Neuronal stem cell (in vitro differentiated cells): ENCODE data around the gene FOXP1.

Experiments used
- DNase-seq: peaks from one replicate; pipeline ENCODE4 v3.0.0-alpha.2; 2013; ENCODE audit warnings: low spot score
- H2AFZ ChIP-seq: one replicate; pipeline ENCODE4 v1.6.1; 2013; ENCODE audit warnings: mild to moderate bottlenecking, low read length, inconsistent platforms
- H2AK5ac ChIP-seq: 2 replicates; pipeline ENCODE4 v1.6.1; 2013; ENCODE audit warnings: low read depth, mild to moderate bottlenecking, inconsistent platforms, low read length, moderate library complexity, mixed read lengths
- H2BK120ac ChIP-seq: 2 replicates; pipeline ENCODE4 v1.6.1; 2013; ENCODE audit warnings: low read depth, mild to moderate bottlenecking, inconsistent platforms, low read length, moderate library complexity, mixed read lengths
- H2BK12ac ChIP-seq: one replicate; pipeline ENCODE4 v1.6.1; 2013; ENCODE audit warnings: low read length, inconsistent platforms
- H2BK15ac ChIP-seq: 2 replicates; pipeline ENCODE4 v1.6.1; 2013; ENCODE audit warnings: mild to moderate bottlenecking, low read length, inconsistent platforms, mixed read lengths
- H2BK5ac ChIP-seq: one replicate; pipeline ENCODE4 v1.6.1; 2013; ENCODE audit warnings: inconsistent platforms, mild to moderate bottlenecking, low read length, moderate library complexity
- H3K14ac ChIP-seq: one replicate; pipeline ENCODE4 v1.6.1; 2013; ENCODE audit warnings: low read length, inconsistent platforms
- H3K18ac ChIP-seq: 2 replicates; pipeline ENCODE4 v1.6.1; 2013; ENCODE audit warnings: low read length, inconsistent platforms
- H3K23ac ChIP-seq: 2 replicates; pipeline ENCODE4 v1.6.1; 2013; ENCODE audit warnings: low read depth, mild to moderate bottlenecking, mixed read lengths, low read length, inconsistent platforms; ENCODE audit not compliant: poor library complexity
- H3K27ac ChIP-seq: replicated peaks from 3 replicates; pipeline ENCODE4 v1.5.1; 2013; ENCODE audit warnings: low read length, inconsistent platforms
- H3K27me3 ChIP-seq, 3 experiments: 2 replicates each; pipeline ENCODE4 v1.6.1; 2013; ENCODE audit warnings: low read length in 3 of 3, mild to moderate bottlenecking in 2 of 3, inconsistent platforms in 1 of 3, low read depth in 1 of 3, mixed read lengths in 1 of 3, moderate library complexity in 1 of 3; ENCODE audit not compliant: control insufficient read depth in 3 of 3, insufficient read depth in 3 of 3
- H3K36me3 ChIP-seq, 2 donors: replicated peaks in 1 of 2; 2 replicates each; pipeline ENCODE4 v1.6.1; 2013; ENCODE audit warnings: low read length in 2 of 2; ENCODE audit not compliant: control insufficient read depth in 2 of 2, insufficient read depth in 2 of 2
- H3K4ac ChIP-seq: 2 replicates; pipeline ENCODE4 v1.6.1; 2013; ENCODE audit warnings: inconsistent platforms, mild to moderate bottlenecking, low read length, moderate library complexity
- H3K4me1 ChIP-seq, 2 donors: 1 replicate in 1 of 2; 2 replicates in 1 of 2; pipeline ENCODE4 v1.6.1; 2013; ENCODE audit warnings: low read length in 2 of 2, low read depth in 1 of 2; ENCODE audit not compliant: control insufficient read depth in 2 of 2, insufficient read depth in 1 of 2
- H3K4me2 ChIP-seq: one replicate; pipeline ENCODE4 v1.6.1; 2013; ENCODE audit warnings: mild to moderate bottlenecking, low read length, inconsistent platforms; ENCODE audit not compliant: insufficient read depth, poor library complexity, severe bottlenecking
- H3K4me3 ChIP-seq, 2 donors: 2 replicates each; pipeline ENCODE4 v1.5.1; 2013; ENCODE audit warnings: low read length in 2 of 2, mild to moderate bottlenecking in 2 of 2, inconsistent platforms in 1 of 2, moderate library complexity in 1 of 2
- H3K79me1 ChIP-seq: one replicate; pipeline ENCODE4 v1.6.1; 2013; ENCODE audit warnings: low read depth, mild to moderate bottlenecking, inconsistent platforms, low read length, moderate library complexity
- H3K9ac ChIP-seq: one replicate; pipeline ENCODE4 v1.6.1; 2013; ENCODE audit warnings: mild to moderate bottlenecking, low read depth, low read length, inconsistent platforms; ENCODE audit not compliant: poor library complexity
- H3K9me3 ChIP-seq, 2 donors: replicated peaks in 1 of 2; 2 replicates each; pipeline versions ENCODE3 to v1.6.1; 2013; ENCODE audit warnings: low read length in 2 of 2, mild to moderate bottlenecking in 2 of 2, inconsistent platforms in 1 of 2, low read depth in 1 of 2, mixed read lengths in 1 of 2, moderate library complexity in 1 of 2; ENCODE audit not compliant: control insufficient read depth in 2 of 2, insufficient read depth in 1 of 2
- H4K8ac ChIP-seq: one replicate; pipeline ENCODE4 v1.6.1; 2013; ENCODE audit warnings: low read depth, mild to moderate bottlenecking, inconsistent platforms, low read length, moderate library complexity
- H4K91ac ChIP-seq: one replicate; pipeline ENCODE4 v1.6.1; 2013; ENCODE audit warnings: low read length, low read depth, mild to moderate bottlenecking, inconsistent platforms; ENCODE audit not compliant: poor library complexity
- WGBS, 2 donors: extraction: QIAGEN DNeasy Blood & Tissue Kit; methylation state at CpG; one replicate each; pipeline ENCODE4 v1.1.7; 2013; ENCODE audit warnings: missing lambda C conversion rate in 2 of 2, mixed read lengths in 1 of 2; ENCODE audit not compliant: insufficient read length in 2 of 2, insufficient replicate concordance in 1 of 2; ENCODE audit errors: extremely low coverage in 2 of 2; 5-methylcytosine and 5-hydroxymethylcytosine counted together

The FOXP1 gene

GRCh38 chr3:71497971-71498444 lies 85.5 kb downstream of the FOXP1 start:
- H2BK15ac ChIP-seq = no peak overlapping the region
- no peak overlapping the region for H3K23ac ChIP-seq
- H2BK5ac ChIP-seq = no peak overlapping the region
- H2BK12ac ChIP-seq = no peak overlapping the region
- no peak overlapping the region for H3K14ac ChIP-seq
- H3K4me3 ChIP-seq = no peak overlapping the region
- no peak overlapping the region for H4K8ac ChIP-seq
- H3K4me2 ChIP-seq = no peak overlapping the region
- no peak overlapping the region for H4K91ac ChIP-seq
- H3K18ac ChIP-seq = no peak overlapping the region
- no peaks in the 10 kb centered on the region for H3K9me3 ChIP-seq
- H3K9ac ChIP-seq = no peak overlapping the region
- H3K4ac ChIP-seq = no peak overlapping the region
- no peak overlapping the region for H2BK120ac ChIP-seq
- H2AFZ ChIP-seq = no peak overlapping the region
- H3K36me3 ChIP-seq = no peaks in the 10 kb centered on the region
- H3K27ac ChIP-seq = no peak overlapping the region
- no peaks in the 10 kb centered on the region for H3K79me1 ChIP-seq
- peaks cover 5 to 6% of the 10 kb centered on the region in 2 donors for H3K4me1 ChIP-seq
- no peak for DNase-seq
- no CpG with 5 or more reads among the region's 5 CpGs for WGBS, 2 donors
- H3K27me3 ChIP-seq = no peaks in the 10 kb centered on the region
- no peak overlapping the region for H2AK5ac ChIP-seq

- Histone ChIP-seq H3K79me1 (no peaks in the 10 kb centered on the region), H2BK15ac (no peak overlapping the region), H3K23ac (no peak overlapping the region), H3K18ac (no peak overlapping the region), H4K8ac (no peak overlapping the region), H3K9me3 (peaks cover 0 to 2% of the 10 kb centered on the region in 2 donors), H3K4me3 (no peak overlapping the region), H3K36me3 (peaks cover 0 to 2% of the 10 kb centered on the region in 2 donors), H3K4me2 (no peak overlapping the region), H3K9ac (no peak overlapping the region), H2BK5ac (no peak overlapping the region), H3K27me3 (no peaks in the 10 kb centered on the region), H3K14ac (no peak overlapping the region), H2BK12ac (no peak overlapping the region), H3K4ac (no peak overlapping the region), H2AK5ac (no peak overlapping the region), H3K27ac (no peak overlapping the region), H3K4me1 (peaks cover 5 to 6% of the 10 kb centered on the region in 2 donors), H4K91ac (no peak overlapping the region), H2AFZ (no peak overlapping the region), H2BK120ac (no peak overlapping the region)
- no peak for DNase-seq
- WGBS, 2 donors = no CpG with 5 or more reads among the region's 1 CpG
These were observed 86.1 kb downstream of the FOXP1 start for GRCh38 chr3:71497367-71497897.

- Histone ChIP-seq H3K36me3 (peaks cover 0 to 6% of the 10 kb centered on the region in 2 donors), H2BK5ac (no peak overlapping the region), H3K23ac (no peak overlapping the region), H3K18ac (no peak overlapping the region), H3K4me1 (peaks cover 5 to 6% of the 10 kb centered on the region in 2 donors), H3K27me3 (no peaks in the 10 kb centered on the region), H3K14ac (no peak overlapping the region), H3K9me3 (peaks cover 7 to 11% of the 10 kb centered on the region in 2 donors), H4K91ac (no peak overlapping the region), H3K27ac (no peak overlapping the region), H3K9ac (no peak overlapping the region), H3K4me3 (no peak overlapping the region), H3K79me1 (peaks cover 2% of the 10 kb centered on the region), H2AFZ (no peak overlapping the region), H4K8ac (no peak overlapping the region), H3K4ac (no peak overlapping the region), H3K4me2 (no peak overlapping the region), H2BK12ac (no peak overlapping the region), H2BK120ac (no peak overlapping the region), H2AK5ac (no peak overlapping the region), H2BK15ac (no peak overlapping the region)
- WGBS, 2 donors = no CpG with 5 or more reads among the region's 5 CpGs
- no peak for DNase-seq
These were observed 87.6 kb downstream of the FOXP1 start for GRCh38 chr3:71495708-71496472.

GRCh38 chr3:71494212-71494611 lies 89.3 kb downstream of the FOXP1 start:
- Histone ChIP-seq H2BK12ac (no peak overlapping the region), H2AK5ac (no peak overlapping the region), H3K4me3 (no peak overlapping the region), H3K4me1 (peaks cover 5 to 6% of the 10 kb centered on the region in 2 donors), H2BK120ac (no peak overlapping the region), H3K4ac (no peak overlapping the region), H3K36me3 (peaks cover 0 to 6% of the 10 kb centered on the region in 2 donors), H3K4me2 (no peak overlapping the region), H3K79me1 (peaks cover 2% of the 10 kb centered on the region), H2BK5ac (no peak overlapping the region), H3K9ac (no peak overlapping the region), H3K18ac (no peak overlapping the region), H2BK15ac (no peak overlapping the region), H3K27ac (no peak overlapping the region), H3K27me3 (no peaks in the 10 kb centered on the region), H2AFZ (no peak overlapping the region), H4K91ac (no peak overlapping the region), H3K14ac (no peak overlapping the region), H3K23ac (no peak overlapping the region), H4K8ac (no peak overlapping the region), H3K9me3 (peaks cover 7 to 15% of the 10 kb centered on the region in 2 donors)
- WGBS, 2 donors = no CpG with 5 or more reads among the region's 5 CpGs
- no peak for DNase-seq
